Mesenchymal stem cell (in vitro differentiated cells and primary cell): Measurements from ENCODE around the gene ST7L. TPM values are rescaled to one million over a fixed set of nuclear protein-coding genes. Genes with fewer than 3 reads are reported as not detected.

Experiments used
- DNase-seq: peaks from one replicate; pipeline ENCODE4 v3.0.0-alpha.2; 2013
- H2AFZ ChIP-seq: one replicate; pipeline ENCODE4 v1.6.1; 2013; ENCODE audit warnings: low read depth, mild to moderate bottlenecking, control low read depth, inconsistent platforms, low read length, moderate library complexity
- H2AK5ac ChIP-seq: 2 replicates; pipeline ENCODE4 v1.6.1; 2013; ENCODE audit warnings: low read length, moderate library complexity, mild to moderate bottlenecking, inconsistent platforms; ENCODE audit not compliant: severe bottlenecking
- H2BK120ac ChIP-seq: one replicate; pipeline ENCODE4 v1.6.1; 2013; ENCODE audit warnings: low read depth, mild to moderate bottlenecking, inconsistent platforms, low read length, moderate library complexity
- H2BK12ac ChIP-seq, 2 experiments: one replicate each; pipeline ENCODE4 v1.6.1; 2013; ENCODE audit warnings: inconsistent platforms in 2 of 2, low read length in 2 of 2, mild to moderate bottlenecking in 2 of 2, moderate library complexity in 2 of 2, control low read depth in 1 of 2
- H2BK15ac ChIP-seq: one replicate; pipeline ENCODE4 v1.6.1; 2013; ENCODE audit warnings: mild to moderate bottlenecking, low read depth, inconsistent platforms; ENCODE audit not compliant: poor library complexity, severe bottlenecking
- H2BK5ac ChIP-seq: 2 replicates; pipeline ENCODE4 v1.6.1; 2013; ENCODE audit warnings: low read depth, mild to moderate bottlenecking, low read length, control low read depth, inconsistent platforms; ENCODE audit not compliant: poor library complexity, severe bottlenecking
- H3K14ac ChIP-seq, 2 experiments: one replicate each; pipeline ENCODE4 v1.6.1; 2013; ENCODE audit warnings: inconsistent platforms in 2 of 2, low read length in 2 of 2, control low read depth in 1 of 2, mild to moderate bottlenecking in 1 of 2, moderate library complexity in 1 of 2
- H3K18ac ChIP-seq, 2 experiments: one replicate each; pipeline ENCODE4 v1.6.1; 2013; ENCODE audit warnings: inconsistent platforms in 2 of 2, low read length in 2 of 2, control low read depth in 1 of 2, low read depth in 1 of 2, mild to moderate bottlenecking in 1 of 2
- H3K23ac ChIP-seq, 2 experiments: one replicate each; pipeline ENCODE4 v1.6.1; 2013; ENCODE audit warnings: inconsistent platforms in 2 of 2, low read length in 2 of 2, mild to moderate bottlenecking in 2 of 2, moderate library complexity in 2 of 2, control low read depth in 1 of 2
- H3K27ac ChIP-seq: 2 replicates; pipeline ENCODE4 v1.5.1; 2013; ENCODE audit warnings: mild to moderate bottlenecking, moderate library complexity, low read length, control low read depth, inconsistent platforms; ENCODE audit not compliant: poor library complexity, severe bottlenecking
- H3K27me3 ChIP-seq, 2 experiments: 2 replicates each; pipeline versions ENCODE4 v1.6.1 to v1.7.0; 2013; ENCODE audit warnings: low read length in 2 of 2, mild to moderate bottlenecking in 2 of 2, moderate library complexity in 2 of 2, control low read depth in 1 of 2, inconsistent platforms in 1 of 2; ENCODE audit not compliant: control insufficient read depth in 1 of 2, insufficient read depth in 1 of 2
- H3K36me3 ChIP-seq, 2 experiments: 2 replicates each; pipeline versions ENCODE4 v1.6.1 to v1.7.0; 2013; ENCODE audit warnings: low read length in 2 of 2, control low read depth in 1 of 2, inconsistent platforms in 1 of 2, low read depth in 1 of 2, mild to moderate bottlenecking in 1 of 2; ENCODE audit not compliant: insufficient read depth in 2 of 2, control insufficient read depth in 1 of 2
- H3K4ac ChIP-seq, 2 experiments: one replicate each; pipeline ENCODE4 v1.6.1; 2013; ENCODE audit warnings: inconsistent platforms in 2 of 2, low read length in 2 of 2, mild to moderate bottlenecking in 2 of 2, moderate library complexity in 2 of 2, control low read depth in 1 of 2, low read depth in 1 of 2
- H3K4me1 ChIP-seq: 2 replicates; pipeline ENCODE4 v1.6.1; 2013; ENCODE audit warnings: low read depth, low read length, control low read depth; ENCODE audit not compliant: control insufficient read depth, insufficient read depth
- H3K4me2 ChIP-seq: 2 replicates; pipeline ENCODE4 v1.6.1; 2013; ENCODE audit warnings: low read length, mild to moderate bottlenecking, inconsistent platforms; ENCODE audit not compliant: poor library complexity, severe bottlenecking
- H3K4me3 ChIP-seq, 2 experiments: 2 replicates each; pipeline versions ENCODE4 v1.5.1 to v1.7.0; 2013; ENCODE audit warnings: low read length in 2 of 2, mild to moderate bottlenecking in 2 of 2, control low read depth in 1 of 2, low read depth in 1 of 2; ENCODE audit not compliant: insufficient read depth in 1 of 2
- H3K79me1 ChIP-seq: replicated peaks from 2 replicates; pipeline ENCODE4 v1.6.1; 2013; ENCODE audit warnings: mild to moderate bottlenecking, control low read depth, low read length, inconsistent platforms; ENCODE audit not compliant: poor library complexity, severe bottlenecking
- H3K9ac ChIP-seq: 2 replicates; pipeline ENCODE4 v1.7.0; 2013; ENCODE audit warnings: mild to moderate bottlenecking, low read length, moderate library complexity
- H3K9me3 ChIP-seq: 2 replicates; pipeline ENCODE4 v1.7.0; 2013; ENCODE audit warnings: mild to moderate bottlenecking, low read length; ENCODE audit not compliant: control insufficient read depth
- H4K8ac ChIP-seq: one replicate; pipeline ENCODE4 v1.6.1; 2013; ENCODE audit warnings: inconsistent platforms, mild to moderate bottlenecking, low read length, moderate library complexity
- H4K91ac ChIP-seq: one replicate; pipeline ENCODE4 v1.6.1; 2013; ENCODE audit warnings: mild to moderate bottlenecking, low read length, inconsistent platforms
- WGBS: methylation state at CpG from one replicate; pipeline ENCODE4 v1.1.7; 2013; ENCODE audit warnings: mixed read lengths; 5-methylcytosine and 5-hydroxymethylcytosine counted together
- polyA plus RNA-seq, 2 experiments: library from polyadenylated mRNA; stranded (reverse); fragments of 200-250 nt; gene quantifications; one replicate each; pipeline ENCODE4 v1.2.3, GENCODE V29; 2013

The ST7L gene
- polyA plus RNA-seq (2013, experiment 1 of 2): 15.2 TPM
- polyA plus RNA-seq (2013, experiment 2 of 2): 14.9 TPM

GRCh38 chr1:112618721-112619517 lies at the start of gene ST7L:
TSS of gene ST7L (minus strand) at chr1:112619141. CDS start at chr1:112619113, 28 bp downstream.
- Histone ChIP-seq H2BK12ac (no peak within 1 kb of the TSS), H3K18ac (peak within 1 kb of the TSS; percentile 95 to 99), H3K4me2 (peak within 1 kb of the TSS; percentile 81), H3K4me3 (peak within 1 kb of the TSS; percentile 81 to 97), H2BK120ac (peak within 1 kb of the TSS; percentile 97), H3K9ac (peak within 1 kb of the TSS; percentile 100), H4K91ac (peak within 1 kb of the TSS; percentile 98), H4K8ac (peak within 1 kb of the TSS; percentile 97), H3K36me3 (peaks cover 6 to 16% of the 10 kb centered on the region in 2 experiments), H3K27me3 (no peaks in the 10 kb centered on the region), H2BK15ac (peak within 1 kb of the TSS; percentile 63), H2BK5ac (peak within 1 kb of the TSS; percentile 83), H3K9me3 (no peaks in the 10 kb centered on the region), H3K4ac (peak within 1 kb of the TSS; percentile 95 to 99), H3K14ac (peak within 1 kb of the TSS in 1 of 2 experiments; percentile 91), H3K4me1 (peaks cover 4% of the 10 kb centered on the region), H3K27ac (peak within 1 kb of the TSS; percentile 96), H3K23ac (peak within 1 kb of the TSS in 1 of 2 experiments; percentile 65), H2AFZ (peak within 1 kb of the TSS; percentile 39), H3K79me1 (peaks cover 3% of the 10 kb centered on the region), H2AK5ac (peak within 1 kb of the TSS; percentile 95)
- DNase-seq: peak; percentile 81
- under 1% methylated on average over 48 of the region's 48 CpGs for WGBS

- DNase-seq: no peak
- H3K4ac ChIP-seq: no peak overlapping the region
- H3K4me2 ChIP-seq: no peak overlapping the region
- H3K9me3 ChIP-seq: no peaks in the 10 kb centered on the region
- no peak overlapping the region for H2BK5ac ChIP-seq
- no peak overlapping the region for H2BK15ac ChIP-seq
- peaks cover 3% of the 10 kb centered on the region for H3K79me1 ChIP-seq
- WGBS: 88% methylated on average over 1 of the region's 2 CpGs
- peaks cover 25 to 94% of the 10 kb centered on the region in 2 experiments for H3K36me3 ChIP-seq
- no peak overlapping the region for H4K8ac ChIP-seq
- H3K18ac ChIP-seq: no peak overlapping the region
- no peak overlapping the region for H3K27ac ChIP-seq
- H3K4me3 ChIP-seq: no peak overlapping the region
- no peak overlapping the region for H2AFZ ChIP-seq
- H3K27me3 ChIP-seq: no peaks in the 10 kb centered on the region
- H3K9ac ChIP-seq: no peak overlapping the region
- H4K91ac ChIP-seq: no peak overlapping the region
- no peaks in the 10 kb centered on the region for H3K4me1 ChIP-seq
- no peak overlapping the region for H3K14ac ChIP-seq
- H2BK12ac ChIP-seq: no peak overlapping the region
- H2BK120ac ChIP-seq: no peak overlapping the region
- no peak overlapping the region for H2AK5ac ChIP-seq
- no peak overlapping the region for H3K23ac ChIP-seq
These were observed 48.0 kb upstream of the ST7L start for GRCh38 chr1:112666946-112667345.

- Histone ChIP-seq H3K79me1 (peaks cover 7% of the 10 kb centered on the region), H3K14ac (no peak overlapping the region)
- 88% methylated on average over 3 of the region's 3 CpGs for WGBS
These were observed 46.9 kb upstream of the ST7L start for GRCh38 chr1:112665857-112666256.

GRCh38 chr1:112651205-112651604 lies 32.3 kb upstream of the ST7L start:
- peaks cover 2% of the 10 kb centered on the region for H3K4me1 ChIP-seq
- H2BK120ac ChIP-seq: no peak overlapping the region
- no peak overlapping the region for H3K23ac ChIP-seq
- no peak overlapping the region for H3K4me3 ChIP-seq
- peaks cover 16 to 95% of the 10 kb centered on the region in 2 experiments for H3K36me3 ChIP-seq
- H3K9me3 ChIP-seq: no peaks in the 10 kb centered on the region
- no peak overlapping the region for H4K91ac ChIP-seq
- H2AK5ac ChIP-seq: no peak overlapping the region
- H3K27ac ChIP-seq: peak overlapping the region; percentile 20
- no peak overlapping the region for H4K8ac ChIP-seq
- WGBS: no CpG with 5 or more reads among the region's 1 CpG
- H2BK5ac ChIP-seq: no peak overlapping the region
- H2AFZ ChIP-seq: no peak overlapping the region
- H3K27me3 ChIP-seq: no peaks in the 10 kb centered on the region
- no peak overlapping the region for H3K4me2 ChIP-seq
- DNase-seq: no peak
- H3K79me1 ChIP-seq: peaks cover 4% of the 10 kb centered on the region
- H2BK15ac ChIP-seq: no peak overlapping the region
- H2BK12ac ChIP-seq: no peak overlapping the region
- H3K18ac ChIP-seq: no peak overlapping the region
- H3K4ac ChIP-seq: no peak overlapping the region
- H3K14ac ChIP-seq: no peak overlapping the region
- H3K9ac ChIP-seq: no peak overlapping the region

More at GRCh38 chr1:112665857-112666256, 46.9 kb upstream of the ST7L start:
- no peak overlapping the region for H2BK5ac ChIP-seq
- H3K18ac ChIP-seq: no peak overlapping the region
- H3K4me3 ChIP-seq: no peak overlapping the region
- no peak overlapping the region for H2AFZ ChIP-seq
- H3K4me2 ChIP-seq: no peak overlapping the region
- no peak overlapping the region for H3K27ac ChIP-seq
- H3K4ac ChIP-seq: no peak overlapping the region
- no peak overlapping the region for H3K9ac ChIP-seq
- no peak overlapping the region for H2BK15ac ChIP-seq
- no peak overlapping the region for H2BK12ac ChIP-seq
- no peaks in the 10 kb centered on the region for H3K4me1 ChIP-seq
- peaks cover 29 to 94% of the 10 kb centered on the region in 2 experiments for H3K36me3 ChIP-seq
- no peak for DNase-seq
- no peak overlapping the region for H3K23ac ChIP-seq
- no peak overlapping the region for H2BK120ac ChIP-seq
- no peaks in the 10 kb centered on the region for H3K27me3 ChIP-seq
- H3K9me3 ChIP-seq: no peaks in the 10 kb centered on the region
- H4K8ac ChIP-seq: no peak overlapping the region
- H4K91ac ChIP-seq: no peak overlapping the region
- no peak overlapping the region for H2AK5ac ChIP-seq
